Trophoblast cell (in vitro differentiated cells and primary cell): Measurements from ENCODE around the gene ZNF891.
A peak's percentile ranks its signal among the peaks of the same experiment; 100 is the strongest.

Experiments
- DNase-seq, 2 donors: peaks; one replicate each; pipeline ENCODE4 v3.0.0-alpha.2; 2016
- H2AFZ ChIP-seq: 2 replicates; pipeline ENCODE4 v1.6.1; 2013; ENCODE audit warnings: low read length, moderate library complexity, mild to moderate bottlenecking; ENCODE audit not compliant: insufficient read depth, poor library complexity
- H2AK5ac ChIP-seq: 2 replicates; pipeline ENCODE4 v1.6.1; 2013; ENCODE audit warnings: mild to moderate bottlenecking, low read length
- H2BK120ac ChIP-seq: 2 replicates; pipeline ENCODE4 v1.6.1; 2013; ENCODE audit warnings: low read length, mild to moderate bottlenecking, moderate library complexity; ENCODE audit not compliant: insufficient read depth, poor library complexity
- H2BK12ac ChIP-seq: 2 replicates; pipeline ENCODE4 v1.6.1; 2013; ENCODE audit warnings: mild to moderate bottlenecking, low read length, moderate library complexity
- H2BK5ac ChIP-seq: 2 replicates; pipeline ENCODE4 v1.6.1; 2013; ENCODE audit warnings: low read length, low read depth, moderate library complexity, mild to moderate bottlenecking; ENCODE audit not compliant: poor library complexity
- H3K14ac ChIP-seq: 2 replicates; pipeline ENCODE4 v1.6.1; 2013; ENCODE audit warnings: mild to moderate bottlenecking, low read length
- H3K18ac ChIP-seq: 2 replicates; pipeline ENCODE4 v1.6.1; 2013; ENCODE audit warnings: mild to moderate bottlenecking, low read length
- H3K23ac ChIP-seq: 2 replicates; pipeline ENCODE4 v1.6.1; 2013; ENCODE audit warnings: low read length
- H3K27ac ChIP-seq: 2 replicates; pipeline ENCODE4 v1.5.1; 2013; ENCODE audit warnings: low read depth, mild to moderate bottlenecking, inconsistent platforms, low read length, moderate library complexity
- H3K27me3 ChIP-seq: 2 replicates; pipeline ENCODE4 v1.6.1; 2013; ENCODE audit warnings: inconsistent platforms, mild to moderate bottlenecking, low read length, moderate library complexity; ENCODE audit not compliant: insufficient read depth
- H3K36me3 ChIP-seq, 2 experiments: 1 replicate in 1 of 2; 2 replicates in 1 of 2; pipeline ENCODE4 v1.6.1; 2013; ENCODE audit warnings: low read length in 2 of 2, mild to moderate bottlenecking in 2 of 2, moderate library complexity in 1 of 2; ENCODE audit not compliant: insufficient read depth in 2 of 2, control insufficient read depth in 1 of 2
- H3K4ac ChIP-seq: 2 replicates; pipeline ENCODE4 v1.6.1; 2013; ENCODE audit warnings: low read depth, mild to moderate bottlenecking, low read length, moderate library complexity
- H3K4me1 ChIP-seq, 2 experiments: 1 replicate in 1 of 2; 2 replicates in 1 of 2; pipeline ENCODE4 v1.6.1; 2013; ENCODE audit warnings: low read length in 2 of 2, mild to moderate bottlenecking in 2 of 2, moderate library complexity in 1 of 2; ENCODE audit not compliant: insufficient read depth in 2 of 2, control insufficient read depth in 1 of 2
- H3K4me2 ChIP-seq: 2 replicates; pipeline ENCODE4 v1.6.1; 2013; ENCODE audit warnings: inconsistent platforms, mild to moderate bottlenecking, low read length, moderate library complexity
- H3K4me3 ChIP-seq: 2 replicates; pipeline ENCODE4 v1.5.1; 2013; ENCODE audit warnings: mild to moderate bottlenecking, low read depth, low read length, inconsistent platforms
- H3K79me1 ChIP-seq: one replicate; pipeline ENCODE4 v1.6.1; 2013; ENCODE audit warnings: low read length
- H3K79me2 ChIP-seq: 2 replicates; pipeline ENCODE4 v1.6.1; 2013; ENCODE audit warnings: low read length, mild to moderate bottlenecking; ENCODE audit not compliant: control insufficient read depth, insufficient read depth, poor library complexity
- H3K9ac ChIP-seq: 2 replicates; pipeline ENCODE4 v1.6.1; 2013; ENCODE audit warnings: mild to moderate bottlenecking, low read length
- H3K9me3 ChIP-seq: 2 replicates; pipeline ENCODE4 v1.6.1; 2013; ENCODE audit warnings: low read depth, mild to moderate bottlenecking, control low read depth, inconsistent platforms, low read length; ENCODE audit not compliant: insufficient read depth
- H4K12ac ChIP-seq: 2 replicates; pipeline ENCODE4 v1.6.1; 2013; ENCODE audit warnings: low read depth, mild to moderate bottlenecking, low read length, moderate library complexity
- H4K8ac ChIP-seq: 2 replicates; pipeline ENCODE4 v1.6.1; 2013; ENCODE audit warnings: low read depth, mild to moderate bottlenecking, low read length, moderate library complexity
- H4K91ac ChIP-seq: one replicate; pipeline ENCODE4 v1.6.1; 2013; ENCODE audit warnings: low read depth, mild to moderate bottlenecking, low read length, moderate library complexity
- WGBS: extraction: QIAGEN DNeasy Blood & Tissue Kit; methylation state at CpG from one replicate; pipeline ENCODE4 v1.1.7; 2013; ENCODE audit warnings: missing lambda C conversion rate; ENCODE audit not compliant: insufficient read length, insufficient coverage; ENCODE audit errors: extremely low coverage; 5-methylcytosine and 5-hydroxymethylcytosine counted together

Gene ZNF891

GRCh38 chr12:133129368-133130037 lies 571 bp downstream of the ZNF891 start:
- Histone ChIP-seq H3K27ac (peak overlapping the region; percentile 74), H4K12ac (peak overlapping the region; percentile 68), H3K79me2 (peaks cover 4% of the 10 kb centered on the region), H3K23ac (no peak overlapping the region), H3K18ac (peak overlapping the region; percentile 81), H4K91ac (peak overlapping the region; percentile 50), H2AFZ (peak overlapping the region; percentile 98), H3K27me3 (no peaks in the 10 kb centered on the region), H3K4me3 (peak overlapping the region; percentile 88), H3K36me3 (peaks cover 6 to 8% of the 10 kb centered on the region in 2 experiments), H3K9me3 (peaks cover 11% of the 10 kb centered on the region), H2AK5ac (no peak overlapping the region), H3K4me1 (peaks cover 2 to 3% of the 10 kb centered on the region in 2 experiments), H3K4ac (no peak overlapping the region), H2BK5ac (peak overlapping the region; percentile 70), H3K9ac (peak overlapping the region; percentile 64), H2BK120ac (peak overlapping the region; percentile 29), H4K8ac (peak overlapping the region; percentile 79), H3K79me1 (peaks cover 8% of the 10 kb centered on the region), H3K14ac (peak overlapping the region; percentile 81), H3K4me2 (peak overlapping the region; percentile 75), H2BK12ac (no peak overlapping the region)
- WGBS, result no CpG with 5 or more reads among the region's 26 CpGs
- peak in 1 of 2 donors; percentile 60 for DNase-seq

GRCh38 chr12:133124674-133125073 lies 5.4 kb downstream of the ZNF891 start:
- Histone ChIP-seq H4K91ac (no peak overlapping the region), H4K12ac (no peak overlapping the region), H2BK12ac (no peak overlapping the region), H3K27ac (no peak overlapping the region), H3K79me1 (no peaks in the 10 kb centered on the region), H3K4me1 (peaks cover 2 to 3% of the 10 kb centered on the region in 2 experiments), H3K9me3 (peaks cover 14% of the 10 kb centered on the region), H3K27me3 (no peaks in the 10 kb centered on the region), H3K36me3 (peaks cover 8 to 10% of the 10 kb centered on the region in 2 experiments), H2AK5ac (no peak overlapping the region), H3K9ac (no peak overlapping the region), H4K8ac (no peak overlapping the region), H3K79me2 (no peaks in the 10 kb centered on the region), H3K4ac (no peak overlapping the region), H3K23ac (no peak overlapping the region), H2BK120ac (no peak overlapping the region), H3K14ac (no peak overlapping the region), H2BK5ac (no peak overlapping the region), H3K18ac (no peak overlapping the region), H3K4me3 (no peak overlapping the region), H2AFZ (no peak overlapping the region), H3K4me2 (no peak overlapping the region)
- no CpG with 5 or more reads among the region's 2 CpGs for WGBS
- DNase-seq, result no peak

- Histone ChIP-seq H3K27me3 (no peaks in the 10 kb centered on the region), H3K27ac (no peak overlapping the region), H3K23ac (no peak overlapping the region), H3K4me2 (no peak overlapping the region), H3K18ac (no peak overlapping the region), H3K14ac (no peak overlapping the region), H3K36me3 (peaks cover 8 to 12% of the 10 kb centered on the region in 2 experiments), H2BK5ac (no peak overlapping the region), H3K9ac (no peak overlapping the region), H2BK120ac (no peak overlapping the region), H3K4me1 (no peaks in the 10 kb centered on the region), H3K79me2 (no peaks in the 10 kb centered on the region), H2BK12ac (no peak overlapping the region), H4K8ac (no peak overlapping the region), H4K91ac (no peak overlapping the region), H3K9me3 (peaks cover 19% of the 10 kb centered on the region), H3K4me3 (no peak overlapping the region), H2AFZ (no peak overlapping the region), H2AK5ac (no peak overlapping the region), H3K79me1 (no peaks in the 10 kb centered on the region), H3K4ac (no peak overlapping the region), H4K12ac (no peak overlapping the region)
- DNase-seq, result no peak
- no CpG with 5 or more reads among the region's 3 CpGs for WGBS
Observed at GRCh38 chr12:133120385-133121191, 9.5 kb downstream of the ZNF891 start.

- no peak overlapping the region for H3K23ac ChIP-seq
- H3K27me3 ChIP-seq, result no peaks in the 10 kb centered on the region
- no peak for DNase-seq
- peaks cover 5% of the 10 kb centered on the region for H3K9me3 ChIP-seq
- no peak overlapping the region for H2BK120ac ChIP-seq
- no peaks in the 10 kb centered on the region for H3K4me1 ChIP-seq
- no peak overlapping the region for H3K4ac ChIP-seq
- H2AFZ ChIP-seq, result no peak overlapping the region
- H3K4me3 ChIP-seq, result no peak overlapping the region
- no peak overlapping the region for H2BK5ac ChIP-seq
- no peak overlapping the region for H3K14ac ChIP-seq
- no peaks in the 10 kb centered on the region for H3K79me2 ChIP-seq
- no peak overlapping the region for H4K8ac ChIP-seq
- H2AK5ac ChIP-seq, result no peak overlapping the region
- H3K9ac ChIP-seq, result no peak overlapping the region
- no peak overlapping the region for H4K91ac ChIP-seq
- H2BK12ac ChIP-seq, result no peak overlapping the region
- H3K36me3 ChIP-seq, result peaks cover 2 to 13% of the 10 kb centered on the region in 2 experiments
- H4K12ac ChIP-seq, result no peak overlapping the region
- no peak overlapping the region for H3K27ac ChIP-seq
- H3K18ac ChIP-seq, result no peak overlapping the region
- WGBS, result no CpG with 5 or more reads among the region's 2 CpGs
- H3K79me1 ChIP-seq, result no peaks in the 10 kb centered on the region
- H3K4me2 ChIP-seq, result no peak overlapping the region
Observed at GRCh38 chr12:133108150-133108549, 21.9 kb downstream of the ZNF891 start.
